ENCODE measurements around the gene TMEM80. TPM values are rescaled to one million over a fixed set of nuclear protein-coding genes. Genes with fewer than 3 reads are reported as not detected.
A peak's percentile ranks its signal among the peaks of the same experiment; 100 is the strongest.

TMEM80 gene
- total and polyA plus RNA-seq, 4 donors = 5.1 to 12.4 (median 8.2) TPM

- TF ChIP-seq HNF4A (conservative IDR thresholded peaks at IDR 0.05) (no peak), YY1 (IDR thresholded peaks at IDR 0.05) (no peak), FOXA1 (IDR thresholded peaks at IDR 0.05) (no peak), TAF1 (conservative IDR thresholded peaks at IDR 0.05) (no peak)
- TF ChIP-seq, protein P1, sequence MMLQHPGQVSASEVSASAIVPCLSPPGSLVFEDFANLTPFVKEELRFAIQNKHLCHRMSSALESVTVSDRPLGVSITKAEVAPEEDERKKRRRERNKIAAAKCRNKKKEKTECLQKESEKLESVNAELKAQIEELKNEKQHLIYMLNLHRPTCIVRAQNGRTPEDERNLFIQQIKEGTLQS (IDR thresholded peaks at IDR 0.05) = no peak
- TF ChIP-seq, protein P2, sequence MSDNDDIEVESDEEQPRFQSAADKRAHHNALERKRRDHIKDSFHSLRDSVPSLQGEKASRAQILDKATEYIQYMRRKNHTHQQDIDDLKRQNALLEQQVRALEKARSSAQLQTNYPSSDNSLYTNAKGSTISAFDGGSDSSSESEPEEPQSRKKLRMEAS (IDR thresholded peaks at IDR 0.05) = no peak
These were observed 34.8 kb upstream of the TMEM80 start (continued) for GRCh38 chr11:660681-661444.

GRCh38 chr11:662689-663274 is 32.8 kb upstream of the TMEM80 start:
- Histone ChIP-seq H3K4me3 (ENCODE audit: low read depth in 1 of 3, low read length in 3 of 3) (no peak overlapping the region), H3K27me3 (ENCODE audit: control insufficient read depth in 4 of 4, insufficient read depth in 4 of 4, low read length in 3 of 4) (no peaks in the 10 kb centered on the region), H3K9ac (ENCODE audit: low read depth in 1 of 2, low read length in 2 of 2) (no peak overlapping the region), H3K9me3 (ENCODE audit: control insufficient read depth in 4 of 4, low read length in 3 of 4) (no peaks in the 10 kb centered on the region), H3K27ac (ENCODE audit: low read depth in 1 of 2, low read length in 2 of 2) (no peak overlapping the region), H3K36me3 (ENCODE audit: control insufficient read depth in 4 of 4, insufficient read depth in 3 of 4, low read depth in 1 of 4, low read length in 3 of 4) (peaks cover 0 to 18% (median 3%) of the 10 kb centered on the region in 4 donors), H3K4me1 (ENCODE audit: control insufficient read depth in 4 of 4, insufficient read depth in 4 of 4, low read length in 3 of 4) (peaks cover 3 to 27% (median 20%) of the 10 kb centered on the region in 4 donors)
- 54% methylated on average over 15 of the region's 15 CpGs for WGBS
- TF ChIP-seq, protein P3, sequence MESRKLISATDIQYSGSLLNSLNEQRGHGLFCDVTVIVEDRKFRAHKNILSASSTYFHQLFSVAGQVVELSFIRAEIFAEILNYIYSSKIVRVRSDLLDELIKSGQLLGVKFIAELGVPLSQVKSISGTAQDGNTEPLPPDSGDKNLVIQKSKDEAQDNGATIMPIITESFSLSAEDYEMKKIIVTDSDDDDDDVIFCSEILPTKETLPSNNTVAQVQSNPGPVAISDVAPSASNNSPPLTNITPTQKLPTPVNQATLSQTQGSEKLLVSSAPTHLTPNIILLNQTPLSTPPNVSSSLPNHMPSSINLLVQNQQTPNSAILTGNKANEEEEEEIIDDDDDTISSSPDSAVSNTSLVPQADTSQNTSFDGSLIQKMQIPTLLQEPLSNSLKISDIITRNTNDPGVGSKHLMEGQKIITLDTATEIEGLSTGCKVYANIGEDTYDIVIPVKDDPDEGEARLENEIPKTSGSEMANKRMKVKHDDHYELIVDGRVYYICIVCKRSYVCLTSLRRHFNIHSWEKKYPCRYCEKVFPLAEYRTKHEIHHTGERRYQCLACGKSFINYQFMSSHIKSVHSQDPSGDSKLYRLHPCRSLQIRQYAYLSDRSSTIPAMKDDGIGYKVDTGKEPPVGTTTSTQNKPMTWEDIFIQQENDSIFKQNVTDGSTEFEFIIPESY (IDR thresholded peaks at IDR 0.05) = no peak
- peak; percentile 82 for TF ChIP-seq CTCF (IDR thresholded peaks at IDR 0.05; ENCODE audit: low read depth, low read length, missing input control)
- no peak for TF ChIP-seq SP1 (IDR thresholded peaks at IDR 0.05)
- TF ChIP-seq HNF4A (conservative IDR thresholded peaks at IDR 0.05) = peak; percentile 27 to 42
- TF ChIP-seq REST (IDR thresholded peaks at IDR 0.05) = no peak
- TF ChIP-seq, protein P1 (IDR thresholded peaks at IDR 0.05) = no peak
- TF ChIP-seq RXRA (IDR thresholded peaks at IDR 0.05) = peak; percentile 26 to 68
- TF ChIP-seq EGR1 (IDR thresholded peaks at IDR 0.05; ENCODE audit: low read depth in 2 of 2) = no peak
- TF ChIP-seq FOXA2 (IDR thresholded peaks at IDR 0.05) = no peak
- TF ChIP-seq HNF4G (IDR thresholded peaks at IDR 0.05) = no peak
- TF ChIP-seq, protein P2 (IDR thresholded peaks at IDR 0.05) = no peak
- peak; percentile 89 to 95 for TF ChIP-seq RAD21 (IDR thresholded peaks at IDR 0.05)
- peak; percentile 75 for TF ChIP-seq NR2F2 (IDR thresholded peaks at IDR 0.05)
- TF ChIP-seq TAF1 (conservative IDR thresholded peaks at IDR 0.05) = no peak
- TF ChIP-seq YY1 (IDR thresholded peaks at IDR 0.05) = no peak
- DNase-seq (ENCODE audit: low spot score) = peak; percentile 74

All from liver (tissue), 9 donors.